Stomach smooth muscle (tissue), 2 donors: ENCODE data around the gene SAE1.

Source experiments
- H3K27ac ChIP-seq: one replicate; pipeline ENCODE4 v1.7.0; 2013; ENCODE audit warnings: mild to moderate bottlenecking, low read length, inconsistent platforms
- H3K27me3 ChIP-seq, 2 donors: one replicate each; pipeline ENCODE4 v1.7.0; 2013; ENCODE audit warnings: low read length in 2 of 2; ENCODE audit not compliant: insufficient read depth in 2 of 2, control insufficient read depth in 1 of 2
- H3K36me3 ChIP-seq, 2 donors: one replicate each; pipeline ENCODE4 v1.7.0; 2013; ENCODE audit warnings: low read length in 2 of 2; ENCODE audit not compliant: control insufficient read depth in 2 of 2, insufficient read depth in 2 of 2
- H3K4me1 ChIP-seq: one replicate; pipeline ENCODE4 v1.7.0; 2013; ENCODE audit warnings: low read length; ENCODE audit not compliant: control insufficient read depth, insufficient read depth
- H3K4me3 ChIP-seq, 2 donors: one replicate each; pipeline ENCODE4 v1.7.0; 2013; ENCODE audit warnings: low read length in 2 of 2
- H3K9ac ChIP-seq, 2 donors: one replicate each; pipeline ENCODE4 v1.7.0; 2013; ENCODE audit warnings: low read length in 2 of 2, mild to moderate bottlenecking in 1 of 2
- H3K9me3 ChIP-seq, 2 donors: one replicate each; pipeline ENCODE4 v1.7.0; 2013; ENCODE audit warnings: low read length in 2 of 2; ENCODE audit not compliant: control insufficient read depth in 2 of 2
- donor health status: healthy.
- donor health status: Pancreatic carcinoma.

SAE1 gene

GRCh38 chr19:47146920-47147319, 16.3 kb downstream of the SAE1 start:
- Histone ChIP-seq H3K9ac (no peak overlapping the region), H3K27ac (no peak overlapping the region), H3K4me3 (no peak overlapping the region), H3K27me3 (no peaks in the 10 kb centered on the region), H3K9me3 (no peaks in the 10 kb centered on the region), H3K36me3 (peaks cover 13 to 25% of the 10 kb centered on the region in 2 donors), H3K4me1 (peaks cover 31% of the 10 kb centered on the region)

- Histone ChIP-seq H3K27me3 (no peaks in the 10 kb centered on the region), H3K36me3 (peaks cover 3 to 12% of the 10 kb centered on the region in 2 donors), H3K27ac (peak overlapping the region; percentile 8)
Measured at GRCh38 chr19:47151627-47152026, 21.0 kb downstream of the SAE1 start.

GRCh38 chr19:47152205-47152604, 21.6 kb downstream of the SAE1 start:
- Histone ChIP-seq H3K4me1 (peaks cover 33% of the 10 kb centered on the region), H3K27me3 (no peaks in the 10 kb centered on the region), H3K36me3 (peaks cover 3 to 13% of the 10 kb centered on the region in 2 donors), H3K4me3 (no peak overlapping the region), H3K9me3 (no peaks in the 10 kb centered on the region), H3K9ac (no peak overlapping the region), H3K27ac (peak overlapping the region; percentile 8)

More at GRCh38 chr19:47151627-47152026, 21.0 kb downstream of the SAE1 start:
- H3K9ac ChIP-seq: no peak overlapping the region
- H3K4me1 ChIP-seq: peaks cover 27% of the 10 kb centered on the region
- no peak overlapping the region for H3K4me3 ChIP-seq
- H3K9me3 ChIP-seq: no peaks in the 10 kb centered on the region

DNA sequence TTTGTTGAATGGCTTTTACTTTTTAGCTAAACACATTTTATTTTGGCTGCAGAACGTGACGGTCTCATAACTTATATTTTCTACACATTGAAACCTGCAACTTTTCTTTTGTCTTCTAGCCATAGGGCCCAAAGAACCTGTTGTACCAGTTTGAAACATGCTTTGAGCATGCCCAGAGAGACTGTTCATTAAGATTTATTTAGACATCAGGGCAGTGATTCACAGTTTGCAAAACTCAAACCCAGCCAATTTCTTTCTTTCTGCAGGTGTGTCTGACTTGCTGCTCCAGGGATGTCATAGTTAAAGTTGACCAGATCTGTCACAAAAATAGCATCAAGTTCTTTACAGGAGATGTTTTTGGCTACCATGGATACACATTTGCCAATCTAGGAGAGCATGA, 22.0 kb downstream of the SAE1 start:
- Histone ChIP-seq H3K9me3 (no peaks in the 10 kb centered on the region), H3K27ac (peak overlapping the region; percentile 8), H3K9ac (no peak overlapping the region), H3K27me3 (no peaks in the 10 kb centered on the region), H3K4me3 (no peak overlapping the region), H3K4me1 (peaks cover 37% of the 10 kb centered on the region), H3K36me3 (peaks cover 3 to 17% of the 10 kb centered on the region in 2 donors)

DNA sequence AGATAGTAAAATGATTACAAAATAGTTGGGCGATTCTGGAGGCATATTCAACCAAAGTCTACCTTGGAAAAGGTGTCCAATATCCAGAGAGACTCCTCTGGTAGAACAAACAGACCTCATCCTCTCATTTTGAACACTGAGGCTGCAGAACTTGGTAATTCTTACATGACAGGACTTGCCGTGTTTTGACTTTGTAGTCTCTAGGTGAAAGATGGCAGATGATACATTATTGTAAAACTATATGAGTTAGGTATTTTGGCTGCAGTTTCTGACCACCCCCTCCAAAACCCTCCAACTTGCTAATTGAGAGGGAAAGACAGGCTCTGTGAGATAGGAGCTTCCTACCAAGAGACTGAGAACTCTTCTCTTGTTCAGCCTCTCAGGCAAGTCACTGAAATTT, 22.6 kb downstream of the SAE1 start:
- H3K9me3 ChIP-seq: no peaks in the 10 kb centered on the region
- H3K27me3 ChIP-seq: no peaks in the 10 kb centered on the region
- peaks cover under 1 to 18% of the 10 kb centered on the region in 2 donors for H3K36me3 ChIP-seq
- H3K4me1 ChIP-seq: peaks cover 44% of the 10 kb centered on the region
- H3K4me3 ChIP-seq: no peak overlapping the region
- peak overlapping the region; percentile 19 for H3K27ac ChIP-seq
- no peak overlapping the region for H3K9ac ChIP-seq

DNA sequence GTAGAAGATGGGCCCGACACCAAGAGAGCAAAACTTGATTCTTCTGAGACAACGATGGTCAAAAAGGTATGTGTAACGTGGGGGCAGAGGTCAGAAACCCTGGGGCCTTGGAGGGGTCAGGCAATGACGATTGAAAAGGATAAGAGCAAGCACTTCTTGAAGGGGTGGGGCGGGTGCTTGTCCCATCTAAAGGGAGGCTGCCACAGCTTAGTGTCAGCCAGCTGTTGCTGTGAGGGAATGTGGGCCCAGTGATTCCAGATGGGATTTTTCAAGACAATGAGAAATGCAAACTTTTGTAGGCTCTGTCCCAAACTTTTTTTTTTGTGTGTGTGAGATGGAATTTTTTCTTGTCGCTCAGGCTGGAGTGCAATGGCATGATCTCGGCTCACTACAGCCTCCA, 24.5 kb downstream of the SAE1 start:
- H3K9me3 ChIP-seq: no peaks in the 10 kb centered on the region
- H3K36me3 ChIP-seq: peaks cover 0 to 18% of the 10 kb centered on the region in 2 donors
- no peak overlapping the region for H3K4me3 ChIP-seq
- H3K27me3 ChIP-seq: no peaks in the 10 kb centered on the region
- H3K27ac ChIP-seq: peak overlapping the region; percentile 53
- no peak overlapping the region for H3K9ac ChIP-seq
- peaks cover 47% of the 10 kb centered on the region for H3K4me1 ChIP-seq

GRCh38 chr19:47156861-47157430, 26.3 kb downstream of the SAE1 start:
- H3K36me3 ChIP-seq: peaks cover 0 to 21% of the 10 kb centered on the region in 2 donors
- H3K27ac ChIP-seq: peak overlapping the region; percentile 80
- H3K9ac ChIP-seq: no peak overlapping the region
- H3K27me3 ChIP-seq: no peaks in the 10 kb centered on the region
- peaks cover 40% of the 10 kb centered on the region for H3K4me1 ChIP-seq
- H3K9me3 ChIP-seq: no peaks in the 10 kb centered on the region
- no peak overlapping the region for H3K4me3 ChIP-seq

DNA sequence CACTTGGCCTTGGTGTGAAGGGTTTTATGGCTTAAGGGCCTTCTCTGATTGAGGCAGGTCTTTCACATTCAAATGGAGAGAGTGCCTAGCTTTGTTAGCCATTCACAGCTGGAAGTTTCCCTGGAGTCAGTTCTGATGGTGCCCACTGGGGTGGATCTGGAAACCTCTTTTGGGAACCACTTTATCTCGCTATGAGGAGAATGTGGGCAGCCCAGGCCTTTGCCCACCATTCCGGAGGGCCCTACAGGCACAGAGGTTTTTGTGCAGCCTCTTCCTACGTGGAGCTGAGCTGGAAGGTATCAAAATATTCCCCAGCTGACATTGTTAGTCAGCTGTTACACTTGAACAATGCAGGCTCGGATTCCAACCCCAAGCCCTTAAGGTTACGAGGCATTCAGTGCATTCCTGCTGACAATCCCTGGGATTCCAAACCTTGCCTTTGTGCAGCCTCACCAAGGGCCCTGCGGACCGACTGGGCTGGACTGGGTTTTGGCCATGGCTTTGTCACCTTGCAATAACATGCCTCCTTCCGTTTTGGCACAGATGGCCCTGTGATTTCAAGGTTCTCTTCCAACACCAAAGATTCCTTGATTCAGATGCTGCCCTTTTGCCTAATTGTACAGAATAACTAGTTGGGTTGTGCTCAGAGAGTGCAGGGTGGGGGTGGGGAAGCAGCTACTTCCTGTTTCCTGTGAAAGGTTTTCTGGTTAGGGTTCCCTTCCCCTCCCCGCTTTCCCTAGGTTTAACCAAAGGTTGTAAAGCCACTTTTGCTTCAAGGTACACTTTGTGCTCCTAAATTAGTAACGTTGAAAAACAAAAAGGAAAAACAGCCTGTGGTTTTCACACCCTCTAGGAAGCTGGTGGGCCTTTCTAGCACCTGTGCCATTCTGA, 27.0 kb downstream of the SAE1 start:
- no peaks in the 10 kb centered on the region for H3K9me3 ChIP-seq
- peaks cover 0 to 21% of the 10 kb centered on the region in 2 donors for H3K36me3 ChIP-seq
- H3K4me3 ChIP-seq: peak overlapping the region; percentile 11 to 22
- H3K27me3 ChIP-seq: no peaks in the 10 kb centered on the region
- H3K4me1 ChIP-seq: peaks cover 34% of the 10 kb centered on the region
- H3K9ac ChIP-seq: peak overlapping the region; percentile 19 to 47
- H3K27ac ChIP-seq: peak overlapping the region; percentile 80

GRCh38 chr19:47158367-47158791, 27.7 kb downstream of the SAE1 start:
- Histone ChIP-seq H3K9me3 (no peaks in the 10 kb centered on the region), H3K4me1 (peaks cover 28% of the 10 kb centered on the region), H3K9ac (peak overlapping the region; percentile 19 to 47), H3K27me3 (no peaks in the 10 kb centered on the region), H3K27ac (peak overlapping the region; percentile 80), H3K4me3 (peak overlapping the region; percentile 11 to 29), H3K36me3 (peaks cover 0 to 20% of the 10 kb centered on the region in 2 donors)

- Histone ChIP-seq H3K9me3 (no peaks in the 10 kb centered on the region), H3K4me1 (peaks cover 28% of the 10 kb centered on the region), H3K27me3 (no peaks in the 10 kb centered on the region), H3K27ac (peak overlapping the region; percentile 80), H3K36me3 (peaks cover 0 to 18% of the 10 kb centered on the region in 2 donors), H3K9ac (peak overlapping the region; percentile 19 to 47), H3K4me3 (peak overlapping the region in 1 of 2 donors; percentile 29)
Measured at GRCh38 chr19:47158879-47159503, 28.4 kb downstream of the SAE1 start.
